Measurements from ENCODE around the gene NET1.

Gene NET1

GRCh38 chr10:5462841-5463293 lies 50.5 kb downstream of the NET1 start:
- TF ChIP-seq CTCF (IDR thresholded peaks at IDR 0.05): no peak

- TF ChIP-seq CTCF (IDR thresholded peaks at IDR 0.05): no peak
These were observed 52.2 kb downstream of the NET1 start for GRCh38 chr10:5464546-5464945.

GRCh38 chr10:5465976-5466450 lies 53.7 kb downstream of the NET1 start:
- no peak for TF ChIP-seq CTCF (IDR thresholded peaks at IDR 0.05)

GRCh38 chr10:5466451-5467206 lies 54.3 kb downstream of the NET1 start:
- TF ChIP-seq CTCF (IDR thresholded peaks at IDR 0.05): no peak

- TF ChIP-seq CTCF (IDR thresholded peaks at IDR 0.05): no peak
These were observed 54.8 kb downstream of the NET1 start for GRCh38 chr10:5467207-5467535.

- TF ChIP-seq CTCF (IDR thresholded peaks at IDR 0.05): no peak
These were observed 55.4 kb downstream of the NET1 start for GRCh38 chr10:5467634-5468255.

GRCh38 chr10:5468262-5469106 lies 56.1 kb downstream of the NET1 start:
- TF ChIP-seq CTCF (IDR thresholded peaks at IDR 0.05): no peak

Data from LNCAP (cell line).